GM19035 (cell line): ENCODE results near the gene TCP11.

Experiments used
- ATAC-seq: cut with Tn5 transposase; IDR thresholded peaks from one replicate; pipeline ENCODE4 v1.9.1; 2021; ENCODE audit not compliant: unreplicated experiment

TCP11 gene

GRCh38 chr6:35096129-35096862 lies 44.8 kb downstream of the TCP11 start:
- no peak for ATAC-seq

- no peak for ATAC-seq
Observed at GRCh38 chr6:35094183-35094582, 47.0 kb downstream of the TCP11 start.

- no peak for ATAC-seq
Observed at GRCh38 chr6:35093783-35094182, 47.4 kb downstream of the TCP11 start.

GRCh38 chr6:35093118-35093445 lies 48.1 kb downstream of the TCP11 start:
- no peak for ATAC-seq

- no peak for ATAC-seq
Observed at GRCh38 chr6:35092362-35093117, 48.6 kb downstream of the TCP11 start.

- ATAC-seq: no peak
Observed at GRCh38 chr6:35091346-35092083, 49.6 kb downstream of the TCP11 start.

GRCh38 chr6:35090734-35091133 lies 50.4 kb downstream of the TCP11 start:
- no peak for ATAC-seq

- ATAC-seq: no peak
Observed at GRCh38 chr6:35089935-35090505, 51.1 kb downstream of the TCP11 start.

GRCh38 chr6:35089216-35089934 lies 51.8 kb downstream of the TCP11 start:
- no peak for ATAC-seq

- no peak for ATAC-seq
Observed at GRCh38 chr6:35088281-35089215, 52.6 kb downstream of the TCP11 start.

- no peak for ATAC-seq
Observed at GRCh38 chr6:35087361-35088280, 53.5 kb downstream of the TCP11 start.

- ATAC-seq: no peak
Observed at GRCh38 chr6:35086636-35087360, 54.3 kb downstream of the TCP11 start.

- ATAC-seq: no peak
Observed at GRCh38 chr6:35086282-35086632, 54.9 kb downstream of the TCP11 start.

- no peak for ATAC-seq
Observed at GRCh38 chr6:35085359-35086281, 55.5 kb downstream of the TCP11 start.

- no peak for ATAC-seq
Observed at GRCh38 chr6:35084511-35085203, 56.5 kb downstream of the TCP11 start.

GRCh38 chr6:35084041-35084491 lies 57.1 kb downstream of the TCP11 start:
- no peak for ATAC-seq
